Measurements from ENCODE around the gene RELB.

DNA sequence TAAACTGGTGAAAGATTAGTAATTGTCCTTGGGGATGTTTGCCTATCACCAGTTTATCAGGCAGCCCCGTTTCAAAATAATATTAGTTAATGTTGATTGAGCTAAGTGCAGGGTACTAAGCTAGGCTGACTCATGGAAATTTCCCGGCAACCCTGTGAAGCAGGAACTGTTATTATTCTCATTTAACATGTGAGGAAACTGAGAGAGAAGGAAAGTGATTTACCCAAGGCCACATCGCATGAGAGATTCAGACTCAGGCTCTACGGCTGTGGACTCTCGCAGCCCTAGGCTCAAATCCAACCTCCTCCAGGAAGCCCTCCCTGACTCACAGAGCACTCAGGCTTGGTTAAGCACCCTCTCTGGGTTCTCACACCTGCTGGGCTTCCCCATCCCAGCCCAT lies 26.4 kb upstream of the RELB start:
- TF ChIP-seq SIN3A (IDR thresholded peaks at IDR 0.05; ENCODE audit: borderline replicate concordance, insufficient read depth, low read length) (no peak), POLR2AphosphoS5 (IDR thresholded peaks at IDR 0.05; ENCODE audit: low read depth, low read length) (no peak), TAF1 (IDR thresholded peaks at IDR 0.05; ENCODE audit: borderline replicate concordance, insufficient read depth, low read length) (no peak)

Data from PFSK-1 (cell line).